Motor neuron (in vitro differentiated cells): ENCODE data around the gene KIAA1217. TPM values are rescaled to one million over a fixed set of nuclear protein-coding genes. Genes with fewer than 3 reads are reported as not detected.

Experiments
- ATAC-seq, 8 experiments: fragments of 200-7000 bp; cut with Tn5 transposase; replicated peaks in 6 of 8; 2 replicates each; pipeline ENCODE4 v1.8.0; 2021; ENCODE audit warnings: mild to moderate bottlenecking in 8 of 8, moderate library complexity in 8 of 8
- H3K27ac ChIP-seq, 2 donors: fragments of 250-450 bp; sonication (Bioruptor Pico); 2 replicates each; pipeline ENCODE4 v1.9.0; 2021; ENCODE audit warnings: antibody characterized with exemption in 2 of 2, mild to moderate bottlenecking in 2 of 2, moderate library complexity in 1 of 2
- H3K4me1 ChIP-seq, 2 donors: fragments of 250-450 bp; sonication (Bioruptor Pico); replicated peaks in 1 of 2; 2 replicates each; pipeline ENCODE4 v1.6.1; 2021; ENCODE audit warnings: antibody characterized with exemption in 2 of 2, mild to moderate bottlenecking in 2 of 2, moderate library complexity in 1 of 2
- H3K4me3 ChIP-seq, 5 donors: fragments of 250-450 bp; sonication (Bioruptor Pico); 2 replicates each; pipeline ENCODE4 v1.9.0; 2021; ENCODE audit warnings: antibody characterized with exemption in 5 of 5, mild to moderate bottlenecking in 5 of 5, moderate library complexity in 4 of 5
- WGBS, 10 experiments: fragments of 450-650 bp; shearing (Covaris generic); methylation state at CpG; one replicate each; pipeline ENCODE4 v1.0.0; 2022; 5-methylcytosine and 5-hydroxymethylcytosine counted together
- in situ Hi-C, 9 experiments: fragments of 400-800 bp; cut with MboI; loops; one replicate each; pipeline ENCODE4 v1.15.0; 2021; ENCODE audit warnings: low sequenced_read_pairs in 9 of 9, low pct_unique_long_range_greater_than_20kb in 2 of 9; ENCODE audit not compliant: unreplicated experiment in 9 of 9
- total RNA-seq, 8 experiments: library from RNA; unstranded; fragments of 300-600 nt; gene quantifications; 2 replicates each; pipeline versions ENCODE4 v1.2.3 to v1.2.4, GENCODE V29; 2022

The KIAA1217 gene, protein sequence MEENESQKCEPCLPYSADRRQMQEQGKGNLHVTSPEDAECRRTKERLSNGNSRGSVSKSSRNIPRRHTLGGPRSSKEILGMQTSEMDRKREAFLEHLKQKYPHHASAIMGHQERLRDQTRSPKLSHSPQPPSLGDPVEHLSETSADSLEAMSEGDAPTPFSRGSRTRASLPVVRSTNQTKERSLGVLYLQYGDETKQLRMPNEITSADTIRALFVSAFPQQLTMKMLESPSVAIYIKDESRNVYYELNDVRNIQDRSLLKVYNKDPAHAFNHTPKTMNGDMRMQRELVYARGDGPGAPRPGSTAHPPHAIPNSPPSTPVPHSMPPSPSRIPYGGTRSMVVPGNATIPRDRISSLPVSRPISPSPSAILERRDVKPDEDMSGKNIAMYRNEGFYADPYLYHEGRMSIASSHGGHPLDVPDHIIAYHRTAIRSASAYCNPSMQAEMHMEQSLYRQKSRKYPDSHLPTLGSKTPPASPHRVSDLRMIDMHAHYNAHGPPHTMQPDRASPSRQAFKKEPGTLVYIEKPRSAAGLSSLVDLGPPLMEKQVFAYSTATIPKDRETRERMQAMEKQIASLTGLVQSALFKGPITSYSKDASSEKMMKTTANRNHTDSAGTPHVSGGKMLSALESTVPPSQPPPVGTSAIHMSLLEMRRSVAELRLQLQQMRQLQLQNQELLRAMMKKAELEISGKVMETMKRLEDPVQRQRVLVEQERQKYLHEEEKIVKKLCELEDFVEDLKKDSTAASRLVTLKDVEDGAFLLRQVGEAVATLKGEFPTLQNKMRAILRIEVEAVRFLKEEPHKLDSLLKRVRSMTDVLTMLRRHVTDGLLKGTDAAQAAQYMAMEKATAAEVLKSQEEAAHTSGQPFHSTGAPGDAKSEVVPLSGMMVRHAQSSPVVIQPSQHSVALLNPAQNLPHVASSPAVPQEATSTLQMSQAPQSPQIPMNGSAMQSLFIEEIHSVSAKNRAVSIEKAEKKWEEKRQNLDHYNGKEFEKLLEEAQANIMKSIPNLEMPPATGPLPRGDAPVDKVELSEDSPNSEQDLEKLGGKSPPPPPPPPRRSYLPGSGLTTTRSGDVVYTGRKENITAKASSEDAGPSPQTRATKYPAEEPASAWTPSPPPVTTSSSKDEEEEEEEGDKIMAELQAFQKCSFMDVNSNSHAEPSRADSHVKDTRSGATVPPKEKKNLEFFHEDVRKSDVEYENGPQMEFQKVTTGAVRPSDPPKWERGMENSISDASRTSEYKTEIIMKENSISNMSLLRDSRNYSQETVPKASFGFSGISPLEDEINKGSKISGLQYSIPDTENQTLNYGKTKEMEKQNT (N-terminal part only)
- 10 to 100 TPM in 3 of 8 experiments, 1 to 10 TPM in 4, under 1 TPM in 1; 0.73 to 29.0 (median 3.1) TPM for total RNA-seq

DNA sequence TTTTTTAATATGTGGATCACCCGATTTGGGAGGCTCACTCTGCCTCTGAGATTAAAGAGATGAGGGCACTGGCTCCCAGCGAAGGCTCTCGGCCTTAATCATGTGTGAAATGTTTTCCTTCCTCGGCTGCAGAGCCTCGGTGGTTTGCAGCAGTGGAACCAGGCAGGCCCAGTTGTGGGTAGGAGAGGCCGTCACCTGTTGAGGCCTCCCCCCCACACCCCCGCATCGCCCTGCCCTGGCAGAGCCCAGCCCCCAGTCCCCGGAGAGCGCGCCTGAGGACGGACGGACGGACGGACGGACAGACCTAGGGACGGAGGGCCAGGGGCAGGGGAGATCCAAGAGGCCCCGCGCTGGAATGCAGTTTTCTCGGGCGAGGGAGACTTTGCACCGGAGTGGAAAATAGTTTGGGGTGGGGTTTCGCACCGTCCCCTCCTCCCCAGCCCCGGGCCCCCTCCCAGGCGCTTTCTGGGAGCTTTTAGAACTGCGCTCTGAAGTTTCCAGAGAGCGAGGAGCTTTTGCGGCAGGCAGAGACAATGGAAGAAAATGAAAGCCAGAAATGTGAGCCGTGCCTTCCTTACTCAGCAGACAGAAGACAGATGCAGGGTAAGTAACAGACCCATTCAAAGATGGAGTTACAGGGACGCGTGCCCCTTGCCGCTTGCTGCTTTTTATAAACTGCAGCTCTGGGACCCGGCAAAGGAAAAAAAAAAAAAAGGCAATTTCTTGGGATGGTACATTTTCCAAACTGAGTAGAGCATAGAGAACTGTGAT, at the start of gene KIAA1217:
KIAA1217 (plus strand) TSS at position 478 of the 771 bp plus-strand sequence; CDS start at position 534, 56 bp downstream.
- H3K4me1 ChIP-seq: peaks cover 9 to 18% of the 10 kb centered on the region in 2 donors
- 0 to 30% (median 5%) methylated on average over 2 to 12 of the region's 34 CpGs; no CpG with 5 or more reads in 2 of the 10 experiments for WGBS, 10 experiments
- in situ Hi-C loops: loop anchor here in 2 of 9 experiments (25.0 kb wide), 2 partner anchors 153 to 303 kb away; no protein-coding TSS in a partner anchor
- peak within 1 kb of the TSS; percentile 15 to 39 (median 25) for H3K4me3 ChIP-seq
- peak within 1 kb of the TSS; percentile 8 to 45 for H3K27ac ChIP-seq
- peak; percentile 37 to 77 (median 74) for ATAC-seq

DNA sequence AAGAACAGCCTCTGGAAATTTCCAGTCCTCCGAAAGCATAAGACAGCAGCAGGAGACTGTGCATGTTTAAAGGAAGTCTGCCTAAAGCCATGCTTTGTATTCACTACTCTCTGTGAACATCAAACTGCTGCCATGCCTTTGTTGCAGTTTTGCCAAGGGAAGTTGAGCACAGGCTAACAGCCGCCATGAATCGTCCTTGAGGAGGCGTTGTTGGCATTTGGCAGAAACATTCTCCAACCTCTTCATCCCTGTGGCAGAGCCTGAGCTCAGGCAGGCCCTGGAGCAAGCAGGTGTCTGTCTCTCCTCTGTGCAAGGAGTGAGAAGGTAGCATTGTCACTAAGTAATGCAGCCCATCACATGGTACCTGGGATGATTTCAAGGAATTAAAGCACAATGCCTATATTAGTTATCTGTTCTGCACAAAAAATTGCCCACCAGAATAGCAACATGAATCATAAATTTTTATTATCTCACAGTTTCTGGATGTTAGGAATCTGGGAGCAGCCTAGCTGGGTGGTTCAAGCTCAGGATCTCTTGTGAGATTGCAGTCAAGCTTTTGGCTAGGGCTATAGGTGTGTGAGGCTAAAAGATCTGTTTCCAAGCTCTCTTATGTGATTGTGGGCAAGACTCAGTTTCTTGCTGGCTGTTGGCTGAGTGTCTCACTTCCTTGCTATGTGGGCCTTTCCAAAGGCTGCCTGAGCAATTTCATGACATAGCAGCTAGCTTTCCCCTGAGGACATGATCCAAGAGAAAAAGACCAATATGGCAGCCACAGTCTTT, 46.5 kb upstream of the KIAA1217 start:
- Histone ChIP-seq H3K4me1 (no peaks in the 10 kb centered on the region), H3K27ac (no peak overlapping the region), H3K4me3 (no peak overlapping the region)
- in situ Hi-C loops: no loop called here
- 67 to 100% (median 92%) methylated on average over 1 to 4 of the region's 4 CpGs; no CpG with 5 or more reads in 2 of the 10 experiments for WGBS, 10 experiments
- ATAC-seq: no peak

- peak in 3 of 8 experiments; percentile 52 to 76 (median 60) for ATAC-seq
- WGBS, 10 experiments: 0 to 100% (median 77%) methylated on average over 1 to 2 of the region's 2 CpGs; no CpG with 5 or more reads in 1 of the 10 experiments
- Histone ChIP-seq H3K4me1 (no peaks in the 10 kb centered on the region), H3K27ac (no peak overlapping the region), H3K4me3 (no peak overlapping the region)
- in situ Hi-C loops: no loop called here
Measured at GRCh38 chr10:24163485-24163884, 45.5 kb upstream of the KIAA1217 start.

DNA sequence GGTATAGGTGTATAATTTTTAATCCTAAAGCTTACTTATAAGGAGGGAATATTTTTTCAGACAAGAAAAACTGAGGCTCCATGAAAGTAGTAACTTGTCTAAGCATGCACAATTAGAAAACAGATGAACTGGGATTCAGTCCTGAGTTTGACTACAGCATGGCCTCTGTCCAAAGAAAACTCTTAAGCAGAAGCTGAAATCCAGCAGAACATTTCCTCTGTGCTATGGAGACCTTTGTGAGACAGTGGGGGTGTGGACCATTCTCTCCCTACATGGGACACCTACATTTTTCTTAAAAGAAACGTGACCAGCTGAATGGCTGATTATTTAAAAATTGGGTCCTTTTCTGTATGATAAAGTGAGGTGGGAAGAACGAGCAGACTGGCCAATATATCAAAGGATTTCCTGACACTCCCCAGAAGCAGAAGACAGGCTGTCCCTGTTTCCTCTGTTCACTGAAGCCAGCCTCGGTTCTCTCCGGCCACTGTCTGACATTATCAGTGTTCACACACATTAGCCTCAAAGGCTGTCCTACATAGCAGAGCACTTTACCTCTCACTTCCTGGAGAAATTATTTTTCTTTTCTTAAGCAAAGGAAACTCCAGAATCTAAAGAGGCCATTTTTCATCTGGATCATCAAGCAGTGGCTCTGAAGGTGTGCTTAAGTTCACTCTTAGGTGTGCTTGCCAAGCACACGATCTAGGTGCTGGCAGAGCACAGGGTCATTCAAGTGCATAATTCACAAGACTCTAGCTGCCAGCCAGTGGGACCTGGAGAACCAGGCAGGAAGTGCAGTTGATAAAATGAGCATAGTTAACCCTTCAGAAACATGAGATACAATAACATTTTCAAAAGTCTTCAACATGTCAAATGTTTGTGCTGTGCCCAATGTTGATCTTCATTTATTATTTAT, 40.4 kb upstream of the KIAA1217 start:
- no peak overlapping the region for H3K27ac ChIP-seq
- peak in 1 of 8 experiments; percentile 51 for ATAC-seq
- H3K4me3 ChIP-seq: no peak overlapping the region
- in situ Hi-C loops: no loop called here
- 8 to 87% (median 59%) methylated on average over 1 to 5 of the region's 5 CpGs; no CpG with 5 or more reads in 1 of the 10 experiments for WGBS, 10 experiments
- H3K4me1 ChIP-seq: no peaks in the 10 kb centered on the region

GRCh38 chr10:24170199-24170598, 38.7 kb upstream of the KIAA1217 start:
- in situ Hi-C loops: no loop called here
- Histone ChIP-seq H3K4me1 (no peaks in the 10 kb centered on the region), H3K27ac (no peak overlapping the region), H3K4me3 (no peak overlapping the region)
- WGBS, 10 experiments: 0 to 54% (median 13%) methylated on average over 1 to 5 of the region's 5 CpGs
- peak in 1 of 8 experiments; percentile 59 for ATAC-seq

GRCh38 chr10:24172909-24173308, 36.0 kb upstream of the KIAA1217 start:
- WGBS, 10 experiments: 75 to 100% (median 87%) methylated on average over 1 to 3 of the region's 3 CpGs; no CpG with 5 or more reads in 6 of the 10 experiments
- Histone ChIP-seq H3K27ac (no peak overlapping the region), H3K4me1 (no peaks in the 10 kb centered on the region), H3K4me3 (no peak overlapping the region)
- ATAC-seq: no peak
- in situ Hi-C loops: no loop called here

- no peak for ATAC-seq
- in situ Hi-C loops: no loop called here
- no peaks in the 10 kb centered on the region for H3K4me1 ChIP-seq
- no peak overlapping the region for H3K27ac ChIP-seq
- H3K4me3 ChIP-seq: no peak overlapping the region
- WGBS, 10 experiments: 0 to 78% (median 60%) methylated on average over 1 to 2 of the region's 2 CpGs; no CpG with 5 or more reads in 3 of the 10 experiments
Measured at GRCh38 chr10:24174014-24174413, 34.9 kb upstream of the KIAA1217 start.

- no peak overlapping the region for H3K4me3 ChIP-seq
- 67 to 100% (median 92%) methylated on average over 2 to 6 of the region's 19 CpGs; no CpG with 5 or more reads in 7 of the 10 experiments for WGBS, 10 experiments
- in situ Hi-C loops: loop anchor here in 3 of 9 experiments (25.0 kb wide), 2 partner anchors 164 to 189 kb away; no protein-coding TSS in a partner anchor
- no peak overlapping the region for H3K27ac ChIP-seq
- no peaks in the 10 kb centered on the region for H3K4me1 ChIP-seq
- no peak for ATAC-seq
Measured at GRCh38 chr10:24176658-24177057, 32.3 kb upstream of the KIAA1217 start.

DNA sequence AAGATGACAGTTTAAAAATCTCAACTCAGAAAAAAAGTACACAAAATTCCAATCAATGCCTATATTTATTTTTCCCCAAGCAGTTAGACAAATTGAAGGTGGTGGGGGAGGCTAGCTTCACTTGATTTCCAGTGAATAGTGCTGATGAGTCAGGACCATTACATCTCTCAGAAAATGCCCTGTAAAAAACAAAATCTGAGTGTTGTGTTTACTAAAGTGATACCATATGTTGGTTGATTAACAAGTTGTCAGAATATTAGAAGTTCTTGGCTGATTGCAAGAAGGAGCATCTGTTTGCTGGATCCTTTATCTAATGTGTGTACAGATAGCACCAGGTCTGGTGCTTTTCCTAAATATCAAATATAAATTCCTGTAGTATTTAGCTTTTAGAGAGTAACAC, 31.3 kb upstream of the KIAA1217 start:
- no peaks in the 10 kb centered on the region for H3K4me1 ChIP-seq
- no peak for ATAC-seq
- H3K4me3 ChIP-seq: no peak overlapping the region
- in situ Hi-C loops: loop anchor here in 3 of 9 experiments (25.0 kb wide), 2 partner anchors 165 to 190 kb away; no protein-coding TSS in a partner anchor
- H3K27ac ChIP-seq: no peak overlapping the region

DNA sequence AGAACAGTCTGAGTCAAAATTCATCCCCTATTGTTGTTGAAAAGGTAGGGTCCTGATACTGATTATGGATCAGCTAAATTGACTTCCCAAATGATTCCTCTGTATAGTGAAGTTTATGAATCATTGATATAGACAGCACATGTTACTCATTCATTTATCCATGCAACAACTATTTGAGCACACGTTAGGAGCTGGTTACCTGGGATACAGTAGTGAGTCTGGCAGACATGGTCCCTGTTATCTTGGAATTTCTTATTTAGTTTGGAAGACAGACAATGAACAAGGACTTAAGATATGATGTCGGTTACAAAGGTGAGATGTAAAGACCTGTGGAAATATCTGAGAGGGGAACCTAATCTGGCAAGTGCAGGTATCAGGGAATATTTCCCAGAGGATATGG, 28.0 kb upstream of the KIAA1217 start:
- WGBS, 10 experiments: 0 to 93% (median 68%) methylated on average over 1 to 2 of the region's 2 CpGs; no CpG with 5 or more reads in 2 of the 10 experiments
- no peak for ATAC-seq
- H3K27ac ChIP-seq: no peak overlapping the region
- no peaks in the 10 kb centered on the region for H3K4me1 ChIP-seq
- in situ Hi-C loops: loop anchor here in 3 of 9 experiments (25.0 kb wide), 2 partner anchors 169 to 194 kb away; no protein-coding TSS in a partner anchor
- no peak overlapping the region for H3K4me3 ChIP-seq
